Astrocyte (in vitro differentiated cells and primary cell): ENCODE data around the gene RABEP1. TPM values are rescaled to one million over a fixed set of nuclear protein-coding genes. Genes with fewer than 3 reads are reported as not detected.

Experiments
- DNase-seq: peaks from one replicate; pipeline ENCODE4 v3.0.0-alpha.2; 2010; ENCODE audit warnings: low read depth
- FAIRE-seq: peaks from 2 replicates; lab custom pipeline; 2011; peaks lifted over from hg19 to GRCh38; lab: Jason Lieb, UNC
- H2AFZ ChIP-seq: 2 replicates; pipeline ENCODE4 v1.6.0; 2012; ENCODE audit warnings: low read depth, low read length, inconsistent platforms
- H3K27ac ChIP-seq: 2 replicates; pipeline ENCODE4 v1.5.1; 2011; ENCODE audit warnings: low read depth, low read length, inconsistent platforms
- H3K27me3 ChIP-seq: 2 replicates; pipeline ENCODE4 v1.6.0; 2011; ENCODE audit warnings: low read length, inconsistent platforms; ENCODE audit not compliant: insufficient read depth
- H3K36me3 ChIP-seq: 2 replicates; pipeline ENCODE4 v1.5.1; 2011; ENCODE audit warnings: low read length, inconsistent platforms; ENCODE audit not compliant: insufficient read depth
- H3K4me1 ChIP-seq: 2 replicates; pipeline ENCODE4 v1.5.1; 2011; ENCODE audit warnings: low read length, inconsistent platforms; ENCODE audit not compliant: insufficient read depth
- H3K4me2 ChIP-seq: 2 replicates; pipeline ENCODE4 v1.6.0; 2012; ENCODE audit warnings: low read length, inconsistent platforms
- H3K4me3 ChIP-seq: 2 replicates; pipeline ENCODE4 v1.5.1; 2011; ENCODE audit warnings: low read depth, mild to moderate bottlenecking, low read length, inconsistent platforms; ENCODE audit not compliant: insufficient read depth
- H3K79me2 ChIP-seq: 2 replicates; pipeline ENCODE4 v1.6.0; 2012; ENCODE audit warnings: mild to moderate bottlenecking, low read length, inconsistent platforms; ENCODE audit not compliant: insufficient read depth
- H3K9ac ChIP-seq: 2 replicates; pipeline ENCODE4 v1.6.0; 2012; ENCODE audit warnings: mild to moderate bottlenecking, low read length, inconsistent platforms
- H3K9me3 ChIP-seq: 2 replicates; pipeline ENCODE4 v1.5.1; 2012; ENCODE audit warnings: low read depth, mild to moderate bottlenecking, low read length, inconsistent platforms; ENCODE audit not compliant: insufficient read depth
- H4K20me1 ChIP-seq: 2 replicates; pipeline ENCODE4 v1.6.0; 2012; ENCODE audit warnings: low read length, inconsistent platforms; ENCODE audit not compliant: insufficient read depth
- H3K27ac Mint-ChIP-seq: one replicate; pipeline ENCODE4 v1.8.0; 2021; ENCODE audit warnings: mild to moderate bottlenecking, mixed read lengths; ENCODE audit not compliant: unreplicated experiment
- H3K27me3 Mint-ChIP-seq: one replicate; pipeline ENCODE4 v1.8.0; 2021; ENCODE audit warnings: low read depth, mixed read lengths; ENCODE audit not compliant: unreplicated experiment
- H3K36me3 Mint-ChIP-seq: one replicate; pipeline ENCODE4 v1.8.0; 2021; ENCODE audit warnings: low read depth, mixed read lengths; ENCODE audit not compliant: unreplicated experiment
- H3K4me1 Mint-ChIP-seq: one replicate; pipeline ENCODE4 v1.8.0; 2021; ENCODE audit warnings: low read depth, mixed read lengths; ENCODE audit not compliant: unreplicated experiment
- H3K4me3 Mint-ChIP-seq: one replicate; pipeline ENCODE4 v1.8.0; 2021; ENCODE audit warnings: mild to moderate bottlenecking, moderate library complexity, mixed read lengths; ENCODE audit not compliant: unreplicated experiment
- H3K9me3 Mint-ChIP-seq: one replicate; pipeline ENCODE4 v1.8.0; 2021; ENCODE audit warnings: mild to moderate bottlenecking, mixed read lengths; ENCODE audit not compliant: unreplicated experiment
- CTCF ChIP-seq: IDR thresholded peaks from 2 replicates; pipeline ENCODE4 v1.5.1; 2011; ENCODE audit warnings: low read depth, mild to moderate bottlenecking, inconsistent platforms, low read length, moderate library complexity; ENCODE audit not compliant: insufficient read depth
- EZH2 ChIP-seq: IDR thresholded peaks from 2 replicates; pipeline ENCODE4 v1.6.1; 2012; ENCODE audit warnings: mild to moderate bottlenecking, low read length, inconsistent platforms; ENCODE audit not compliant: insufficient read depth
- total RNA-seq: library from RNA; stranded (reverse); gene quantifications from 2 replicates; pipeline ENCODE4 v1.2.1, GENCODE V29; 2021

Gene RABEP1
- total RNA-seq, 1 donor from 2014 or later = 49.0 TPM

GRCh38 chr17:5249615-5250014 is 32.5 kb upstream of the RABEP1 start:
- DNase-seq (peak; percentile 72), FAIRE-seq (no peak)
- H3K4me3 Mint-ChIP-seq = no peak overlapping the region
- no peak overlapping the region for H3K4me3 ChIP-seq
- no peaks in the 10 kb centered on the region for H3K79me2 ChIP-seq
- H3K27ac ChIP-seq = no peak overlapping the region
- H3K27me3 Mint-ChIP-seq = peaks cover 2% of the 10 kb centered on the region
- no peak overlapping the region for H3K27ac Mint-ChIP-seq
- no peaks in the 10 kb centered on the region for H4K20me1 ChIP-seq
- H3K4me1 Mint-ChIP-seq = peaks cover 5% of the 10 kb centered on the region
- H3K9me3 Mint-ChIP-seq = no peaks in the 10 kb centered on the region
- no peak overlapping the region for H3K4me2 ChIP-seq
- no peak overlapping the region for H3K9ac ChIP-seq
- peak; percentile 60 for TF ChIP-seq CTCF
- no peak for TF ChIP-seq EZH2
- H3K4me1 ChIP-seq = no peaks in the 10 kb centered on the region
- no peaks in the 10 kb centered on the region for H3K27me3 ChIP-seq
- no peaks in the 10 kb centered on the region for H3K9me3 ChIP-seq
- no peak overlapping the region for H2AFZ ChIP-seq
- H3K36me3 ChIP-seq = no peaks in the 10 kb centered on the region
- no peaks in the 10 kb centered on the region for H3K36me3 Mint-ChIP-seq

- peak overlapping the region; percentile 66 for H3K27ac Mint-ChIP-seq
- FAIRE-seq = no peak
Observed at GRCh38 chr17:5254414-5254813, 27.7 kb upstream of the RABEP1 start.

More at GRCh38 chr17:5254414-5254813, 27.7 kb upstream of the RABEP1 start:
- H3K4me3 ChIP-seq = no peak overlapping the region
- H3K79me2 ChIP-seq = no peaks in the 10 kb centered on the region
- no peak overlapping the region for H3K4me2 ChIP-seq
- no peaks in the 10 kb centered on the region for H4K20me1 ChIP-seq
- TF ChIP-seq EZH2 = no peak
- TF ChIP-seq CTCF = no peak
- H3K27me3 Mint-ChIP-seq = peaks cover 1% of the 10 kb centered on the region
- H3K27me3 ChIP-seq = no peaks in the 10 kb centered on the region
- no peaks in the 10 kb centered on the region for H3K36me3 Mint-ChIP-seq
- H3K9me3 ChIP-seq = no peaks in the 10 kb centered on the region
- H3K36me3 ChIP-seq = no peaks in the 10 kb centered on the region
- no peak for DNase-seq
- no peak overlapping the region for H3K9ac ChIP-seq
- H3K9me3 Mint-ChIP-seq = no peaks in the 10 kb centered on the region
- H2AFZ ChIP-seq = no peak overlapping the region
- H3K4me3 Mint-ChIP-seq = peak overlapping the region; percentile 50
- H3K4me1 Mint-ChIP-seq = peaks cover 12% of the 10 kb centered on the region
- H3K27ac ChIP-seq = no peak overlapping the region
- H3K4me1 ChIP-seq = no peaks in the 10 kb centered on the region
